DMS53 treated with DMSO at 0.1 percent for 48 hours (cell line): Measurements from ENCODE around the gene ORC3.
"Not testable (repeated sequence)": the region's sequence is repeated elsewhere in the genome, so short reads cannot be mapped to it uniquely, and the experiment has no call there.

ENCODE experiments used
- DNase-seq: peaks from one replicate; lab custom pipeline; 2025; ENCODE audit not compliant: unreplicated experiment; lab: John Stamatoyannopoulos, UW

Gene ORC3

GRCh38 chr6:87690441-87690840 lies 100.5 kb downstream of the ORC3 start:
- DNase-seq = no peak

DNA sequence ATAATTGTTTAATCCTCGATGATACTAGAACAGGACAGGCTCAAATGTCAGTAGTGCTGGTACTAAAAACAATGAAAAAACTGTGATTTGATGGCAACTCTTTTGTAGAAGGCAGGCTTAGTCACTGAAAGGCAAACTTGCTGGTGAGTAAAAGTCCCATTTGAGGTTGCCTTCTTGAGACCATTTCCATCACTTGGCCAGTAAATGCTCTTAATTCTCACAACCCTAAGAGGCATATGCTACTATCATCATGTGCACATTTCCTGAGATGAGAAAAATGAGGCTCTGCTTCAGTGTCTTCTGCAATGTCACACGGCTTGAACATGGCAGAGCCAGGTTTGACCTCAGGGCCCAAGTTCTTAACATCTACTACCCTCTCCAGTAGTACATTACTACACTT lies 102.2 kb downstream of the ORC3 start:
- DNase-seq = no peak

DNA sequence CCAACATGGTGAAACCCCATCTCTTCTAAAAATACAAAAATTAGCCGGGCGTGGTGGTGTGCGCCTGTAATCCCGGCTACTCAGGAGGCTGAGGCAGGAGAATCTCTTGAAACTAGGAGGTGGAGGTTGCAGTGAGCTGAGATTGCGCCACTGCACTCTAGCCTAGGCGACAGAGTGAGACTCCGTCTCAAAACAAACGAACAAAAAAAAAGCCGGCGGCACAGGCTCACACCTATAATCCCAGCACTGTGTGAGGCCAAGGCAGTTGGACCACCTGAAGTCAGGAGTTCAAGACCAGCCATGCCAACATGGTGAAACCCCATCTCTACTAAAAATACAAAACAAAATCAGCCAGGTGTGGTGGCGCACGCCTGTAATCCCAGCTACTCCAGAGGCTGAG lies 106.9 kb downstream of the ORC3 start:
- DNase-seq = not testable (repeated sequence)

GRCh38 chr6:87697581-87698546 lies 107.9 kb downstream of the ORC3 start:
- no peak for DNase-seq

- no peak for DNase-seq
Observed at GRCh38 chr6:87698547-87699006, 108.6 kb downstream of the ORC3 start.

DNA sequence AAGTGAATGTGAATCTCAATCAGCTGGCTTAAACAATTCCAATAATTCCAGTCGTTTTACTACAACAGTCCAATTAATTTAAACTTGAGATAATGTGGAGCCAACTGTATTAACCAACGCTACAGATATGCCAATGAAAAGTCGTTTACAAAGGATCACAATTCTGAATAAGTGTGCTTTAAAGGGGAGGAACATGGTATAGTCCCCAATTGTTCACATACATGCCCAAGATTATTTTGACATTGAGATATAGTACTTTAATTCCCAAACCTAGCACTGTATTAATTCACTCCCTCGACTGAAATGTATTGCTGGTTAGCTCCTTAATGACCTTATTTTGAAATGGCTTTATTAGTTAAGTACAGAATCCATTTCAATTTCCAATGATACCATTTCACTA lies 109.6 kb downstream of the ORC3 start:
- DNase-seq = no peak

- DNase-seq = no peak
Observed at GRCh38 chr6:87700397-87701343, 110.7 kb downstream of the ORC3 start.

- DNase-seq = no peak
Observed at GRCh38 chr6:87701344-87701675, 111.4 kb downstream of the ORC3 start.

DNA sequence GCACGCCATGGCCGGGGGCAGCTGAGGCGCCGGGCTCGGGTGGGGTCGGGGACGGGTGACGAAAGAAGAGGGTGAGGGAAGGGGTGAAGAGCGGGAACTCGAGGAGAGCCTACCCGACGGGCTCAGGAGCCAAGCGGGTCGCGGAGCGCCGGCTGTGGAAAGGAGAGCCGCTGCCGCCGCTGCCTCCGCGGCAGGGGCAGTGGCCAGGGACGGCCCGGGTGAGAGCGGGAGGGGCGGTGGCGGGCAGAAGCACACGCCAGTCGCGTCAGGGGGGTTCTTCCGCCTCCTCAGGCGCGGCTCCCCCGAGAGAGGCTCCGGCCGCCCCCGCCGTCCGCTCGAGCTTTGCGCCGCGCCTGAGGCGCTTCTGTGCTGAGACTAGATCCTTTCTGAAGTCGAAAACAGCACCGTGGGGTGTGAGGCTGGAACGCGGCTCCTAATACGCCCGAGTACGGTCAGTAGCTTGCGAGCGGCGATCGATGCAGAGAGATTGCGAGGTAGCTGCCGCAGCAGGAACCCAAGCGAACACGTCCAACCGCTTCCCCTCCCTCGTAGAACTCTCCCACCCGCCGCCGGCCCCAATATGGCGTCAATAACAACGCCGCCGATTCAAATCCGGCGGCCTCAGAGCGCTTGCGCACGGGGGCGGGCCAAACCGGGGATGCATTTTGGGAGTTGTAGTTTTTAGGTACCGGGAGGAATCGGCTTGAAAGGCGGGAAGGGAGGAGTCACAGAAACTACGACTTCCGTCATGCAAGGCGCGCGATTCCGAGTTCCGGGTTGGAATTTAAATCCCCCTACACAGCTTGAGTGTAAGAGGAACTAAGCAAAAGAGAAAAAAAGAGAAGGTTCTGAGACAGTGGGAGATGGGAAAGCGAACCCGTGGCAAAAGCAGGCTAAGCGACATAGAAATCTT lies 112.0 kb downstream of the ORC3 start, which contains the start of gene AKIRIN2:
AKIRIN2 (minus strand) TSS at position 558 of the 913 bp plus-strand sequence; CDS start at position 9, 549 bp downstream.
- DNase-seq = peak; percentile 92

GRCh38 chr6:87702589-87702945 lies 112.6 kb downstream of the ORC3 start:
- DNase-seq = peak; percentile 76

DNA sequence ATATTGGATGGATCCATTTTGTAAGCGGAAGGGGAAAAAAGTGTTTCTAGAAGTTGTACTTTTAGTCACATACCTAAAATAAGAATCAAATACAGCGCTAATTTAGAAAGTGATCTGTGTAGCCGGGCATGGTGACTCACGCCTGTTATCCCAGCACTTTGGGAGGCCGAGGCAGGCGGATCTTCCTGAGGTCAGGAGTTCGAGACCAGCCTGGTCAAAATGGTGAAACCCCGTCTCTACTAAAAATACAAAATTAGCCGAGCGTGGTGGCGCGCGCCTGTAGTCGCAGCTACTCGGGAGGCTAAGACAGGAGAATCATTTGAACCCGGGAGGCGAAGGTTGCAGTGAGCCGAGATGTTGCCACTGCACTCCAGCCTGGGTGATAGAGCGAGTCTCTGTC lies 113.1 kb downstream of the ORC3 start:
- DNase-seq = not testable (repeated sequence)

DNA sequence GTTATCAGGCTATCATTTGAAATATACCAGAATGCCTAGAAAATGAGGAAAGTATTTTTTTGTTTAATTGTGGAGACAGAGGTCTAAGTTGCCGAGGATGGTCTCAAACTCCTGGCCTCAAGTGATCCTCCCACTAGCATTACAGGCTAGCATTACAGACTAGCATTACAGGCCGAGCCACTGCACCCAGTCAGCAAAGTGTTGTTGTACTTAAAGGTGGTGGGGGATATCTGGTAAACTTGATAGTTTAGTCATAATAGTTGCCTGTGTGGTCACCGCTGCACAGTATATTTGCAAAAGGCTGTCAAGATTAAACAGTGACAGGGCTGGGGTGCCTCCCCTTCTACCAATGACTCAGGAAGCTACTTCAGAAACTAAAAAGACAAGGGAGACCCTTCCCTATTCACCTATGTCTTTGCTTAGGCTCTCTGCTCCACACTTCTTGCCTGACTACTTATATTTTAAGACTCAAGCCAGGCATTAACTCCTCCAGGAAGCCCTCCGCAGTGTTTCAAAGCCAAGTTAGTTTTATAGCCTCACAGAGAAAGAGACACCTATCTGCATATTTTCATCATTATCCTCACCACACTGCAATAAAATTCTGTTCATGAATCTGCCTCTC lies 115.2 kb downstream of the ORC3 start:
- no peak for DNase-seq

- no peak for DNase-seq
Observed at GRCh38 chr6:87706187-87706966, 116.4 kb downstream of the ORC3 start.

GRCh38 chr6:87708581-87709427 lies 118.9 kb downstream of the ORC3 start:
- not testable (repeated sequence) for DNase-seq

DNA sequence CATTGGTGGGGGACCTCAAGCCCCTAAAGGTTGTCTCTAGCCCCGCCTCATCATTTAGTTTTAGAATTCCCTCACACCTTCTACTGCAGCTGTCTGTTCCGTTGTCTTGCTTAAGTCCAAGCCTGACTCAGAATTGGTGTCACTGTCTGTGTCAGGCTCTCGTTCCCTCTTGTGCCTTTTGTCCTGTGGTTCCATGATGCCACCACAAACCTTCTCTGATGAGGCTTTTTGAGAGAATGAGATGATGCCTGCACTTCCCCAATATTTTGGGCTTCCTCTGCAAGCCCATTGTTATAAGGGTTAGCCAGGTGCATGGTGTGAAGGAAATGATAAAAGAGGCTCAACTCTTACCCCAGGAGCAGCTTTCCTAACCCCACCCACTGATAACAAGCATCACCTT lies 120.2 kb downstream of the ORC3 start:
- no peak for DNase-seq

DNA sequence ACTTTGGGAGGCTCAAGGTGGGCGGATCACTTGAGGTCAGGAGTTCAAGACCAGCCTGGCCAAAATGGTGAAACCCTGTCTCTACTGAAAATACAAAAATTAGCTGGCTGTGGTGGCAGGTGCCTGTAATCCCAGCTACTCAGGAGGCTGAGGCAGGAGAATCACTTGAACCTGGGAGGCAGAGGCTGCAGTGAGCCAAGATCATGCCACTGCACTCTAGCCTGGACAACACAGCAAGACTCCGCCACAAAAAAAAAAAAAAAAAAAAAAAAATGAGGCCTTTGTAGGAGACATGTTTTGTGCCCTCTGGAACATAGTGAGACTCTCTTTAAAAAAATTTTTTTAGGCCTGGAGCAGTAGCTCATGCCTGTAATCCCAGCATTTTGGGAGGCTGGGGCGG lies 122.8 kb downstream of the ORC3 start:
- not testable (repeated sequence) for DNase-seq

GRCh38 chr6:87714093-87714842 lies 124.3 kb downstream of the ORC3 start:
- no peak for DNase-seq
